GM21786 (cell line): ENCODE measurements around the gene TMEM59.

Experiments
- ATAC-seq: cut with Tn5 transposase; IDR thresholded peaks from one replicate; pipeline ENCODE4 v1.9.1; 2021; ENCODE audit not compliant: unreplicated experiment

The TMEM59 gene

DNA sequence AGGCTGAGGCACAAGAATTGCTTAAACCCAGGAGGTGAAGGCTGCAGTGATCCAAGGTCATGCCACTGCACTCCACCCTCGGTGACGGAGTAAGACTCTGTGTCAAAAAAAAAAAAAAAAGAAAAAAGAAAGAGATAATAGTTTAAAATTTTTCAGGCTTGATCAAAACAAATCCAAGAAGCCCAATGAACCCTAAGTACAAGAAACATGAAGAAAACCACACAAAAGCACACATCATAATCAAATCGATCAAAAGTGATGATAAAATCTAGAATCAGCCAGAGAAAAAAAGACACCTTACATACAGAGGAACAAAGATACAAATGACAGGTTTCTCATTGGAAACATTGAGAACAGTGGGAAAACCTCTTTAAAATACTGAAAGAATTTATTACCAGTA lies 66.5 kb downstream of the TMEM59 start:
- no peak for ATAC-seq

DNA sequence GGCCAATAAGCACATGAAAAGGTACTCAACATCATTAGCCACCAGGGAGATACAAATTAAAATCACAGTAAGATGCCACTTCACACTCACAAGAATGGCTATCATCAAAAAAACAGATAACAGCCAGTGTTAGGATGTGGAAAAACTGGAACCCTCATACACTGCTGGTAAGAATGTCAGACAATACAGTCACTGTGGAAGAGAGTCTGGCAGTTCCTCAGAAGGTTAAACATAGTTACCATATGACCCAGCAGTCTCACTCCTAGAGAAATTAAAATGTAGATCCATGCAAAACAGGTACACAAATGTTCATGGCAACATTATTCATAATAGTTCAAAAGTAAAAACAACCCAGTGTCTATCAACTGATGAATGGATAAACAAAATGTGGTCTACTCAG lies 68.3 kb downstream of the TMEM59 start:
- ATAC-seq, result no peak

DNA sequence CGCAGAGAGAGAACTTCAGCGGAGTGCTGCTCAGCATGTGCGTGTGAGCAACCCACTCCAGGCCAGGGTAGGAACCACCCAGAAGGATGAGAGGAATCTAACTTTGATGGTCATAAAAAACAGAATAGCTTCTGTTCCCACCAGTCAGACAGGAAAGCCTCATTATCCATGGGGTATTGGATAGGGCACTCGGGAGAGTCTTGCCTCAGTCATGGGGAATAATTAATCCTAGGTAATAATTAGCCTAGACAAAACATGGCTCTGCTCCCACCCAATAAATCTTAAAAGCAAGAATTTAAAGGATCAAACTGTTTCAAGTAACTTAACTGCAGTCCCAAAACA lies 70.3 kb downstream of the TMEM59 start:
- ATAC-seq, result no peak

DNA sequence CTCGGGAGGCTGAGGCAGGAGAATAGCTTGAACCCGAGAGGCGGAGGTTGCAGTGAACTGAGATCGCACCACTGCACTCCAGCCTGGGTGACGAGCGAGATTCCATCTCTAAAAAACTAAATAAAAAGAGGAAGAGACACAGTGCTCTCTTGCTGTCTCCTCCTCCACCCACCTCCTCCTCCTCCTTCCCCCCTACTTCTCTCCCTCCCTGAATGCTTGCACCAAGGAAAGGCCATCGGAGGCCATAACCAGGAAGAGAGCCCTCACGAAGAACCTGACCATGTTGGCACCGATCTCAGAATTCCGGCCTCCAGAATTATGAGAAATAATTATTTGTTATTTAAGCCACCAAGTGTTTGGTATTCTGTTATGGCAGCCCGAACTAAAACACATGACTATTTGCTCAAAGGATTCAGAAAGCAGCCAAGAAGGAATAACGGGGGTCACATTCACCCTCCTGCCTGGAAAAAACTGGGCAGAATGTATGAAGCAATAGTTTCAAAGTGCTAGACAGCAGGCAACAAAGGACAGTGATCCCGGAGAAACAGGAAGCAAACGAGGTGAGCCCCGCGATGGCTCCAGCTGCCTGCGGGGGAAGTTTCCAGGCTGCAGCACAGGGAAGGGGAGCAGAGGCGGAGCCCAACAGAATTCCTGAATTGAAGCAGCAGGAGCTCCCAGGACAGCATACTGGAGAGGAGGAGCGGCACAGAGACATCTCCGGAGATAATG lies 70.8 kb downstream of the TMEM59 start:
- ATAC-seq, result no peak

DNA sequence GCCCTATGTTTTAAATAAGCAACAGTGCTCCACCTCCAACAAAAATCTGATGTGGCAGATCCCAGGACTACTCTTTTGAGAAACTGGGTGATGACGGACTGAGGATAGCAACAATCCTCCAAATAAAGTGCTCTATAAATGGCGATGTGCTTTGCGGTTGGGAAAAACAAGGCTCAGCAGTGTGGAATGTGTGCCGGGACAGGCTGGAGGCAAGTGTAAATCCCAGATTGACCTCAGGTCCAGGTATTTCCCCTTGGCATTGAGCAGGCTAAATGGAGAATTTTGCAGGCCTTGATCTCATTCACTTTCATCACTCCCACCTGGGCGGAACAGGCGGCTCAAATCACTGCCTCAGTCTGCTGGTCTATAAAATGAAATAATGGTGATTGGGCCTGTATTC lies 71.8 kb downstream of the TMEM59 start:
- no peak for ATAC-seq

DNA sequence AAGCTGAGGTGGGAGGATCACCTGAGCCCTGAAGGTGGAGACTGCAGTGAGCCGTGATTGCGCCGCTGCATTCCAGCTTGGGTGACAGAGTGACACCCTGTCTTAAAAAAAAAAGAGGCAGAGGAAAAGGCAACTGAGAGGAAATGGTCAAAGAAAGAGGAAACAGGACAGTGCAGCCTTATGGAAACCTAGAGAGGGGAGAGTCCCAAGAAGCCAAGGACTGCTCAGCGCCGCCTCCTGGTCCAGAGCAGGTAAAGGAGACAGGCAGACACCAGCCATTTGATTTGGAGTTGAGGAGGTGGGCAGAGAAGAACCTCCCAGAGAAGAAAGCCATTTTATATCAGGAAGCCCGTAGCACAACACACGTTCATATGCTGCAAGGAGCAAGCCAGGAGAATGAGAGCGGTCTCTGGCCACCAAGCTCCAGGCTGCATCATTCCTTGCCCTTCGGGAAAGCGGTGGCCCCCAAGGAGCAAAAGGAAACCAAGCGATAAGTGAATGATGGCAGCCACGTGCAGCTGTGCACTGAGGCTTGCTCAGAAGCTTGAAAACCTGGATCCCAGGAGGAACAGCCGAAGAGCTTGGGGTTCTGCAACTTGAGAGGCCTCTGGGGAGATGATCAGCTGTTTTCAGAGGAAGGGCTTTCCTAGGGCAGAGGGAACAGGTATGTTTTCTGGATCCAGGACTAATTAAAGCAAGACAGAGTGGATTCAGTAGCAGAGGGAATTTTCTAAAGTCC lies 73.1 kb downstream of the TMEM59 start:
- no peak for ATAC-seq
